ENCODE data around the gene KCNJ10.

GRCh38 chr1:160091666-160092223 lies 21.8 kb upstream of the KCNJ10 start:
- no peak for TF ChIP-seq EZH2 (optimal IDR thresholded peaks at IDR 0.05; ENCODE audit: low read depth, low read length)
- no peak for TF ChIP-seq CTCF (IDR thresholded peaks at IDR 0.05; ENCODE audit: low read length)
- TF ChIP-seq EZH2phosphoT487 (IDR thresholded peaks at IDR 0.05; ENCODE audit: low read length) = no peak

Measured in MM.1S (cell line).